Trophoblast cell (in vitro differentiated cells and primary cell): ENCODE measurements around the gene CLCNKB.

Experiments
- DNase-seq, 2 donors: peaks; one replicate each; pipeline ENCODE4 v3.0.0-alpha.2; 2016
- H2AFZ ChIP-seq: 2 replicates; pipeline ENCODE4 v1.6.1; 2013; ENCODE audit warnings: low read length, moderate library complexity, mild to moderate bottlenecking; ENCODE audit not compliant: insufficient read depth, poor library complexity
- H2AK5ac ChIP-seq: 2 replicates; pipeline ENCODE4 v1.6.1; 2013; ENCODE audit warnings: mild to moderate bottlenecking, low read length
- H2BK120ac ChIP-seq: 2 replicates; pipeline ENCODE4 v1.6.1; 2013; ENCODE audit warnings: low read length, mild to moderate bottlenecking, moderate library complexity; ENCODE audit not compliant: insufficient read depth, poor library complexity
- H2BK12ac ChIP-seq: 2 replicates; pipeline ENCODE4 v1.6.1; 2013; ENCODE audit warnings: mild to moderate bottlenecking, low read length, moderate library complexity
- H2BK5ac ChIP-seq: 2 replicates; pipeline ENCODE4 v1.6.1; 2013; ENCODE audit warnings: low read length, low read depth, moderate library complexity, mild to moderate bottlenecking; ENCODE audit not compliant: poor library complexity
- H3K14ac ChIP-seq: 2 replicates; pipeline ENCODE4 v1.6.1; 2013; ENCODE audit warnings: mild to moderate bottlenecking, low read length
- H3K18ac ChIP-seq: 2 replicates; pipeline ENCODE4 v1.6.1; 2013; ENCODE audit warnings: mild to moderate bottlenecking, low read length
- H3K23ac ChIP-seq: 2 replicates; pipeline ENCODE4 v1.6.1; 2013; ENCODE audit warnings: low read length
- H3K27ac ChIP-seq: 2 replicates; pipeline ENCODE4 v1.5.1; 2013; ENCODE audit warnings: low read depth, mild to moderate bottlenecking, inconsistent platforms, low read length, moderate library complexity
- H3K27me3 ChIP-seq: 2 replicates; pipeline ENCODE4 v1.6.1; 2013; ENCODE audit warnings: inconsistent platforms, mild to moderate bottlenecking, low read length, moderate library complexity; ENCODE audit not compliant: insufficient read depth
- H3K36me3 ChIP-seq, 2 experiments: 1 replicate in 1 of 2; 2 replicates in 1 of 2; pipeline ENCODE4 v1.6.1; 2013; ENCODE audit warnings: low read length in 2 of 2, mild to moderate bottlenecking in 2 of 2, moderate library complexity in 1 of 2; ENCODE audit not compliant: insufficient read depth in 2 of 2, control insufficient read depth in 1 of 2
- H3K4ac ChIP-seq: 2 replicates; pipeline ENCODE4 v1.6.1; 2013; ENCODE audit warnings: low read depth, mild to moderate bottlenecking, low read length, moderate library complexity
- H3K4me1 ChIP-seq, 2 experiments: 1 replicate in 1 of 2; 2 replicates in 1 of 2; pipeline ENCODE4 v1.6.1; 2013; ENCODE audit warnings: low read length in 2 of 2, mild to moderate bottlenecking in 2 of 2, moderate library complexity in 1 of 2; ENCODE audit not compliant: insufficient read depth in 2 of 2, control insufficient read depth in 1 of 2
- H3K4me2 ChIP-seq: 2 replicates; pipeline ENCODE4 v1.6.1; 2013; ENCODE audit warnings: inconsistent platforms, mild to moderate bottlenecking, low read length, moderate library complexity
- H3K4me3 ChIP-seq: 2 replicates; pipeline ENCODE4 v1.5.1; 2013; ENCODE audit warnings: mild to moderate bottlenecking, low read depth, low read length, inconsistent platforms
- H3K79me1 ChIP-seq: one replicate; pipeline ENCODE4 v1.6.1; 2013; ENCODE audit warnings: low read length
- H3K79me2 ChIP-seq: 2 replicates; pipeline ENCODE4 v1.6.1; 2013; ENCODE audit warnings: low read length, mild to moderate bottlenecking; ENCODE audit not compliant: control insufficient read depth, insufficient read depth, poor library complexity
- H3K9ac ChIP-seq: 2 replicates; pipeline ENCODE4 v1.6.1; 2013; ENCODE audit warnings: mild to moderate bottlenecking, low read length
- H3K9me3 ChIP-seq: 2 replicates; pipeline ENCODE4 v1.6.1; 2013; ENCODE audit warnings: low read depth, mild to moderate bottlenecking, control low read depth, inconsistent platforms, low read length; ENCODE audit not compliant: insufficient read depth
- H4K12ac ChIP-seq: 2 replicates; pipeline ENCODE4 v1.6.1; 2013; ENCODE audit warnings: low read depth, mild to moderate bottlenecking, low read length, moderate library complexity
- H4K8ac ChIP-seq: 2 replicates; pipeline ENCODE4 v1.6.1; 2013; ENCODE audit warnings: low read depth, mild to moderate bottlenecking, low read length, moderate library complexity
- H4K91ac ChIP-seq: one replicate; pipeline ENCODE4 v1.6.1; 2013; ENCODE audit warnings: low read depth, mild to moderate bottlenecking, low read length, moderate library complexity
- WGBS: extraction: QIAGEN DNeasy Blood & Tissue Kit; methylation state at CpG from one replicate; pipeline ENCODE4 v1.1.7; 2013; ENCODE audit warnings: missing lambda C conversion rate; ENCODE audit not compliant: insufficient read length, insufficient coverage; ENCODE audit errors: extremely low coverage; 5-methylcytosine and 5-hydroxymethylcytosine counted together

CLCNKB gene

DNA sequence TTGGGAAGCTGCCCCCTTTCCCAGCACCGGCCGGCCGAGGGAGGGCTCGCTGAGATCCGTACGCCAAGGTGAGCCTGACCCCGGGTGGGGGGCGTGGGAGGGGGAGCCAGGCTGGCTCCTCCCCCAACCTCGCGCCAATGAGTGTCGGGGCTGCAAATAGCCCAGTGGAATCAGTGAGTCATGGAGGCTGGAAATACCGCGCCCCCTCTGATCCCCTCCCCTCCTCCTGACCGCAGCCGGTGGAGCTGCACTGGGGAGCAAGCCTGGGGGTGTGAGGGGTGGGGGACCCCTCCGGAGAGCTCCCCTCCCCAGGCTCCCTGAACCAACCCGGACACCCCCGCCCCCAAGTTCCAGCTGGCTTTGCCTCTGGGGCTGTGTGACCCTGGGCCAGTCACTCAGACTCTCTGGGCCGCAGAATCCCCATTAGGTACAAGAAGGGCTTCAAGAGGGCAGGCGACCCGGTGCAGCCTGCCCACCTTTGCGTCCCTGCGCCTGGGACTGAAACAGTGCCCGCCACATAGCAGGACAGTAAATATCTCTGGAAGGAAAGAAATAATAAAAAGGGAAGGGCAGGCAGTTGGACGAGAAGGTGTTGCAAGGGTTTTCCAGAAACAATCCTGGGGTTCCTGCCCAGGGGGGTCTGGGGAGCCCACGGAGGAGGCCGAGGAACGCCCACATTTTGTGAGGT is 30.2 kb upstream of the CLCNKB start:
- Histone ChIP-seq H4K91ac (peak overlapping the region; percentile 69), H3K4me1 (peaks cover 21 to 34% of the 10 kb centered on the region in 2 experiments), H2BK12ac (peak overlapping the region; percentile 70), H2BK120ac (peak overlapping the region; percentile 35), H4K12ac (no peak overlapping the region), H3K27ac (no peak overlapping the region), H3K4me3 (peak overlapping the region; percentile 44), H3K9ac (no peak overlapping the region), H4K8ac (peak overlapping the region; percentile 11), H3K4me2 (peak overlapping the region; percentile 35), H2AK5ac (no peak overlapping the region), H3K14ac (no peak overlapping the region), H3K9me3 (peaks cover 4% of the 10 kb centered on the region), H2BK5ac (no peak overlapping the region), H3K79me2 (no peaks in the 10 kb centered on the region), H3K18ac (no peak overlapping the region), H3K4ac (no peak overlapping the region), H2AFZ (no peak overlapping the region), H3K23ac (no peak overlapping the region), H3K36me3 (no peaks in the 10 kb centered on the region), H3K27me3 (no peaks in the 10 kb centered on the region), H3K79me1 (peaks cover 15% of the 10 kb centered on the region)
- peak in 1 of 2 donors; percentile 17 for DNase-seq
- no CpG with 5 or more reads among the region's 28 CpGs for WGBS

DNA sequence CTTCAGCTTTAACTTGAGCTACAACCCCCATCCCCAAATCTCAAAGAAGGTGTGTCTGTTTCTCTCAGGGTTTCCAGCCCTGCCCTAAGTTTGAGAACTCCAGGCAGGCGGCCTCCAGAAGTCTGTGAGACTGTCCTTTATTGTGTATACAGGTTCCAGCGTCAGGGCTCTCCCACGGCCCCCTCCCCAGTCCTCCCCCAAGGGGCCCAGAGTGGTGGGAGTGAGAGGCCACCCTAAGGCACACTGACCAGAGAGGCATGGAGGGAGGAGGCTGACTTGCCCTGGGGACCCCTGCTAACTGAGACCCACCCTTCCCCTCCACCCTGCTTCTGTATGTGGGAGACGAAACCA is 29.7 kb upstream of the CLCNKB start:
- no peak overlapping the region for H4K12ac ChIP-seq
- H3K27ac ChIP-seq = no peak overlapping the region
- no peak overlapping the region for H3K9ac ChIP-seq
- no peak overlapping the region for H3K4ac ChIP-seq
- peak overlapping the region; percentile 1 for H2BK12ac ChIP-seq
- no peaks in the 10 kb centered on the region for H3K27me3 ChIP-seq
- no peak for DNase-seq
- H2BK120ac ChIP-seq = peak overlapping the region; percentile 2
- H2AK5ac ChIP-seq = no peak overlapping the region
- H3K4me2 ChIP-seq = no peak overlapping the region
- no peak overlapping the region for H3K14ac ChIP-seq
- H3K23ac ChIP-seq = no peak overlapping the region
- no peaks in the 10 kb centered on the region for H3K36me3 ChIP-seq
- H3K9me3 ChIP-seq = peaks cover 4% of the 10 kb centered on the region
- H4K91ac ChIP-seq = peak overlapping the region; percentile 69
- no peak overlapping the region for H2AFZ ChIP-seq
- no peak overlapping the region for H4K8ac ChIP-seq
- peaks cover 19% of the 10 kb centered on the region for H3K79me1 ChIP-seq
- no peaks in the 10 kb centered on the region for H3K79me2 ChIP-seq
- H3K18ac ChIP-seq = no peak overlapping the region
- H3K4me1 ChIP-seq = peaks cover 26 to 40% of the 10 kb centered on the region in 2 experiments
- no peak overlapping the region for H3K4me3 ChIP-seq
- no peak overlapping the region for H2BK5ac ChIP-seq
- WGBS = no CpG with 5 or more reads among the region's 4 CpGs

- no peak for DNase-seq
- Histone ChIP-seq H2BK5ac (no peak overlapping the region), H3K4me2 (no peak overlapping the region), H3K27me3 (no peaks in the 10 kb centered on the region), H3K36me3 (no peaks in the 10 kb centered on the region), H3K4ac (no peak overlapping the region), H2AK5ac (peak overlapping the region; percentile 49), H3K9me3 (peaks cover under 1% of the 10 kb centered on the region), H4K91ac (peak overlapping the region; percentile 42), H2BK120ac (no peak overlapping the region), H3K4me1 (peaks cover 34 to 48% of the 10 kb centered on the region in 2 experiments), H2BK12ac (peak overlapping the region; percentile 7), H4K8ac (no peak overlapping the region), H3K79me2 (no peaks in the 10 kb centered on the region), H3K79me1 (peaks cover 24% of the 10 kb centered on the region), H3K14ac (no peak overlapping the region), H3K27ac (no peak overlapping the region), H4K12ac (no peak overlapping the region), H3K9ac (no peak overlapping the region), H3K4me3 (no peak overlapping the region), H3K18ac (no peak overlapping the region), H3K23ac (no peak overlapping the region), H2AFZ (no peak overlapping the region)
- no CpG with 5 or more reads among the region's 17 CpGs for WGBS
These were observed 28.8 kb upstream of the CLCNKB start for GRCh38 chr1:16014509-16015482.

DNA sequence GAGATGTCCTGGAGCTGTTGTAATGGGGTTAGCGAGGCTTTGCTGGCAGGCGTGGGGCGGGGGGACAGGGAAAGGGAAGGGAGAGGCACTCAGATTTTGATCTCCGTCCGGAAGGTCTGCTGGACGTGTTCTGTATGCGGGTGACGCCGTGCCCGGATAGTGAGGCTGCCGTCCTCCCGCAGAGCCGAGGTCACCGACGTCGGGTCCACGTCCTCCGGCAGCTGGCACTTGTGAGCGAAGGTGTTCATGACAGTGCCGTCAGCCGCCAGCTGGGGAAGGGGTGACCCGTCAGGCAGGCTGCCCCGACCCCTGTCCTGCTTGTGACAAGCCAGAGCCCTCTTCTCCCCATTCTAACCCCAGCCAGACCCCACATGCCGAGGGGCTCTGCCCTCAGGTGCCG is 28.1 kb upstream of the CLCNKB start:
- no peak overlapping the region for H3K18ac ChIP-seq

More for the DNA sequence above, 28.1 kb upstream of the CLCNKB start:
- Histone ChIP-seq H2BK12ac (peak overlapping the region; percentile 37), H3K9ac (no peak overlapping the region), H2AFZ (no peak overlapping the region), H2BK120ac (no peak overlapping the region), H3K79me2 (no peaks in the 10 kb centered on the region), H4K91ac (peak overlapping the region; percentile 42), H3K27ac (no peak overlapping the region), H3K4me1 (peaks cover 37 to 54% of the 10 kb centered on the region in 2 experiments), H3K27me3 (no peaks in the 10 kb centered on the region), H4K8ac (no peak overlapping the region), H3K36me3 (no peaks in the 10 kb centered on the region), H2BK5ac (no peak overlapping the region), H3K4ac (no peak overlapping the region), H3K9me3 (no peaks in the 10 kb centered on the region), H3K14ac (no peak overlapping the region), H4K12ac (no peak overlapping the region), H3K79me1 (peaks cover 24% of the 10 kb centered on the region), H3K4me2 (no peak overlapping the region), H3K4me3 (no peak overlapping the region), H2AK5ac (peak overlapping the region; percentile 49), H3K23ac (no peak overlapping the region)
- no CpG with 5 or more reads among the region's 25 CpGs for WGBS
- DNase-seq = no peak
